Measurements from ENCODE around the gene RASGRP2. TPM values are rescaled to one million over a fixed set of nuclear protein-coding genes. Genes with fewer than 3 reads are reported as not detected.

RASGRP2 gene
- total RNA-seq, 1 experiment from 2014 or later: not detected

GRCh38 chr11:64718780-64719124 lies 25.2 kb downstream of the RASGRP2 start:
- H3K79me2 ChIP-seq (ENCODE audit: low read length): no peaks in the 10 kb centered on the region
- H3K9ac ChIP-seq (ENCODE audit: low read length): no peak overlapping the region
- H4K20me1 ChIP-seq (ENCODE audit: low read length): no peaks in the 10 kb centered on the region
- H3K4me3 ChIP-seq (ENCODE audit: low read length): no peak overlapping the region
- H3K4me2 ChIP-seq (ENCODE audit: low read length): no peak overlapping the region
- DNase-seq (no peak), ATAC-seq (no peak)
- no peak for TF ChIP-seq EZH2phosphoT487 (IDR thresholded peaks at IDR 0.05; ENCODE audit: borderline replicate concordance, low read length)
- TF ChIP-seq EZH2 (IDR thresholded peaks at IDR 0.05; ENCODE audit: low read length, unreplicated experiment): no peak
- TF ChIP-seq CTCF (conservative IDR thresholded peaks at IDR 0.05; ENCODE audit: low read depth, low read length): no peak
- POLR2A ChIA-PET (ENCODE audit: unreplicated experiment): no interaction called here
- no peak overlapping the region for H2AFZ ChIP-seq (ENCODE audit: low read length)
- H3K9me2 ChIP-seq (replicated peaks; ENCODE audit: low read length): no peaks in the 10 kb centered on the region
- no TSS peak for BruUV-seq (replicated peaks)
- H3F3A ChIP-seq (ENCODE audit: low read length, unreplicated experiment): no peaks in the 10 kb centered on the region
- intact Hi-C loops (cut with micrococcal nuclease): no loop called here
- H3K27ac ChIP-seq (ENCODE audit: low read length): no peak overlapping the region
- no peaks in the 10 kb centered on the region for H3K36me3 ChIP-seq (ENCODE audit: low read depth, low read length)
- CTCF ChIA-PET: no interaction called here
- H3K27me3 ChIP-seq (ENCODE audit: low read length): peaks cover 78% of the 10 kb centered on the region
- H3K4me1 ChIP-seq (ENCODE audit: insufficient read depth, low read length): peaks cover 3% of the 10 kb centered on the region; the same call in 1 of the 2 replicates
- no peaks in the 10 kb centered on the region for H3K9me3 ChIP-seq (ENCODE audit: low read length)

GRCh38 chr11:64718084-64718779 lies 25.7 kb downstream of the RASGRP2 start:
- no peaks in the 10 kb centered on the region for H3F3A ChIP-seq (ENCODE audit: low read length, unreplicated experiment)
- H2AFZ ChIP-seq (ENCODE audit: low read length): no peak overlapping the region
- peaks cover under 1% of the 10 kb centered on the region; the same call in 1 of the 2 replicates for H3K4me1 ChIP-seq (ENCODE audit: insufficient read depth, low read length)
- H3K27ac ChIP-seq (ENCODE audit: low read length): no peak overlapping the region
- H3K36me3 ChIP-seq (ENCODE audit: low read depth, low read length): no peaks in the 10 kb centered on the region
- DNase-seq (no peak), ATAC-seq (no peak)
- no TSS peak for BruUV-seq (replicated peaks)
- H3K9me2 ChIP-seq (replicated peaks; ENCODE audit: low read length): no peaks in the 10 kb centered on the region
- CTCF ChIA-PET: no interaction called here
- H3K27me3 ChIP-seq (ENCODE audit: low read length): peaks cover 79% of the 10 kb centered on the region
- no peak overlapping the region for H3K4me3 ChIP-seq (ENCODE audit: low read length)
- no peak overlapping the region for H3K4me2 ChIP-seq (ENCODE audit: low read length)
- intact Hi-C loops (cut with micrococcal nuclease): no loop called here
- H3K9me3 ChIP-seq (ENCODE audit: low read length): no peaks in the 10 kb centered on the region
- H3K79me2 ChIP-seq (ENCODE audit: low read length): no peaks in the 10 kb centered on the region
- no peaks in the 10 kb centered on the region for H4K20me1 ChIP-seq (ENCODE audit: low read length)
- TF ChIP-seq CTCF (conservative IDR thresholded peaks at IDR 0.05; ENCODE audit: low read depth, low read length) (no peak), EZH2 (IDR thresholded peaks at IDR 0.05; ENCODE audit: low read length, unreplicated experiment) (no peak), EZH2phosphoT487 (IDR thresholded peaks at IDR 0.05; ENCODE audit: borderline replicate concordance, low read length) (no peak)
- POLR2A ChIA-PET (ENCODE audit: unreplicated experiment): no interaction called here
- H3K9ac ChIP-seq (ENCODE audit: low read length): no peak overlapping the region

- Histone ChIP-seq H3K36me3 (ENCODE audit: low read depth, low read length) (no peaks in the 10 kb centered on the region), H4K20me1 (ENCODE audit: low read length) (no peaks in the 10 kb centered on the region), H3K4me1 (ENCODE audit: insufficient read depth, low read length) (no peaks in the 10 kb centered on the region), H3K4me3 (ENCODE audit: low read length) (no peak overlapping the region), H3K4me2 (ENCODE audit: low read length) (no peak overlapping the region), H2AFZ (ENCODE audit: low read length) (no peak overlapping the region), H3K27me3 (ENCODE audit: low read length) (peaks cover 75% of the 10 kb centered on the region), H3F3A (ENCODE audit: low read length, unreplicated experiment) (no peaks in the 10 kb centered on the region), H3K9ac (ENCODE audit: low read length) (no peak overlapping the region), H3K9me3 (ENCODE audit: low read length) (no peaks in the 10 kb centered on the region), H3K79me2 (ENCODE audit: low read length) (no peaks in the 10 kb centered on the region), H3K9me2 (replicated peaks; ENCODE audit: low read length) (no peaks in the 10 kb centered on the region), H3K27ac (ENCODE audit: low read length) (no peak overlapping the region)
- POLR2A ChIA-PET (ENCODE audit: unreplicated experiment): no interaction called here
- TF ChIP-seq CTCF (conservative IDR thresholded peaks at IDR 0.05; ENCODE audit: low read depth, low read length): no peak
- TF ChIP-seq EZH2phosphoT487 (IDR thresholded peaks at IDR 0.05; ENCODE audit: borderline replicate concordance, low read length): no peak
- no peak for TF ChIP-seq EZH2 (IDR thresholded peaks at IDR 0.05; ENCODE audit: low read length, unreplicated experiment)
- DNase-seq: no peak
- BruUV-seq (replicated peaks): no TSS peak
- ATAC-seq: no peak
- intact Hi-C loops (cut with micrococcal nuclease): no loop called here
- CTCF ChIA-PET: no interaction called here
These were observed 26.7 kb downstream of the RASGRP2 start for GRCh38 chr11:64717268-64717578.

Measured in PC-3 (cell line).